ENCODE results near the gene P4HB. TPM values are rescaled to one million over a fixed set of nuclear protein-coding genes. Genes with fewer than 3 reads are reported as not detected.
A peak's percentile ranks its signal among the peaks of the same experiment; 100 is the strongest.

P4HB gene
- total RNA-seq, 1 experiment from 2014 or later: 759 TPM

DNA sequence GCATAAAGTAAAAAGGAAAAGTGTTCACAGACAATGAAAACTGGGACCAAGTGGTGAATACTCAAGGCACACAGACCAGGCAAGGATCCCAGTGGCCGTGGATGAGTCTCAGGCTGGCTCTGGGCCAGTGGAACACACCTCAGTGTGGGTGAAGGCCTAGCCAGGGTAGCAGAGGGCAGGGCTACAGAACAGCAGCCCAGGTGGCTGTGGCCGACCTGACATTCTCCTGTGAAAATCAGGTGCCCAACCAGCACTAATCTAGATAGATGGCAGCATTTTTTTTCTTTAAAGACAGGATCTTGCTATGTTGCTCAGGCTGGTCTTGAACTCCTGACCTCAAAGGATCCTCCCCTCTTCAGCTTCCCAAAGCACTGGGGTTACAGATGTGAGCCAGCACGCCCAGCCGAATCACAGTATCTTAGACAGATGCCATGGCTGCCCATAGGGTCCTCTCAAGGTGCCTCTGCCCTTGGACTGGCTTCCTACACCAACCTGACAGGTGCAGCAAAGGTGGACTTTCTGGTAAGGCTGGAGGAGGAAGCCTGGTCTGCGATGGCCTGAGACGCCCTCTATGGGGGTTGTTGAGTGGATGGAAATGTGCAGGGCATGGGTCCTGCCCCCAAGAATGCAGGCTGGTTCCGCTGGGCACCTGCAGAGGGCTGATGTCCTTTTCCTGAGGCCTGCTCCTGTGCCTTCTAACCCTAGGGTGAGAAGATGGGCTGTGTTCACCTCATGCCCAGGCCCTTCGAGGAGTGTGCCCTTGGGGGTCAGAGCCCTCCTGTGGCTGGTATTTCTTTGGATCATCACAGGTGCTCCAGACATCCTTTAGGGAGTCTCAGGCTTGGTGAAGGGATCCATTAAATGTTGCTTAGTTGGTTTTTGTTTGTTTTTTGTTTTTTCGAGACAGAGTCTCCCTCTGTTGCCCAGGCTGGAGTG, 3.8 kb upstream of the P4HB start:
- peaks cover 3% of the 10 kb centered on the region; the same call in 1 of the 2 replicates for H3K36me3 ChIP-seq (ENCODE audit: control insufficient read depth, insufficient read depth, low read length)

DNA sequence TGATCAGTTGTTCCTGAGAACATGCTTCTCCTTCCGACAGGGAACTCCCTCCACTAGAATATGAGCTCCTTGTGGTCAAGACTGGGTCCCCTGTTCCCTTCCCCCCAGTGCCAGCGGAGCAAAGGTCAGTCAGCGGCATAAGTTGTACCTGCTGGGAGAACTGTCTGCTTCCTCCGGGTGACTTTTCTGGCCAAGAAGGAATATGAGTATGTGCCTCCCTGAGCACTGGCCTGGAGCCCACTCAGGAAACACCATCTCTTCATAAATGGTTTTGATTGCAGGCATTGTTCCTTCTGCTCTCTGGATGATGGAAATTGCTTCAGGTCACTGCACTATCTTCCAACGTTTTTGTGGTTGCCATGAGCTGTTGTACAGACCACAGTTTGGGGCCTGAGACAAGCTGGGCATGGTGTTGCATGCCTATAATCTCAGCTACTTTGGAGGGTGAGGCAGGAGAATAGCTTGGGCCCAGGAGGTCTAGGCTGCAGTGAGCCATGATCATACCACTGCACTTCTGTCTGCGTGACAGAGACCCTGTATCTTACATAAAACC, 2.9 kb upstream of the P4HB start:
- ATAC-seq: no peak
- DNase-seq (ENCODE audit: low read depth, low spot score): no peak
- H3K9me3 ChIP-seq (ENCODE audit: control insufficient read depth, insufficient read depth, low read depth, low read length): no peaks in the 10 kb centered on the region
- peak overlapping the region; percentile 55 for H3K27ac ChIP-seq (ENCODE audit: low read length)
- H3K27me3 ChIP-seq (ENCODE audit: control insufficient read depth, insufficient read depth, low read length): no peaks in the 10 kb centered on the region
- ChIA-PET CTCF (no interaction called here), POLR2A (interaction anchor here (0.6 kb wide), 1 partner anchor 128 kb away, joined by 5 read pairs; no protein-coding TSS in a partner anchor)
- in situ Hi-C loops (cut with HindIII; ENCODE audit: low pct_unique_long_range_greater_than_20kb, low sequenced_read_pairs) (no loop called here), intact Hi-C loops (cut with micrococcal nuclease; ENCODE audit: unreplicated experiment) (loop anchor here (10.0 kb wide), 1 partner anchor 162 kb away; the partner anchor contains the start of genes CENPX and LRRC45)
- no TSS peak for BruUV-seq (replicated peaks)
- peaks cover 3% of the 10 kb centered on the region; the same call in 1 of the 2 replicates for H3K36me3 ChIP-seq (ENCODE audit: control insufficient read depth, insufficient read depth, low read length)
- H3K4me3 ChIP-seq (ENCODE audit: low read depth in 2 of 2, low read length in 2 of 2): peak overlapping the region in 1 of 2 experiments; percentile 0; a peak in 1 of 4 replicates
- TF ChIP-seq, protein P1, sequence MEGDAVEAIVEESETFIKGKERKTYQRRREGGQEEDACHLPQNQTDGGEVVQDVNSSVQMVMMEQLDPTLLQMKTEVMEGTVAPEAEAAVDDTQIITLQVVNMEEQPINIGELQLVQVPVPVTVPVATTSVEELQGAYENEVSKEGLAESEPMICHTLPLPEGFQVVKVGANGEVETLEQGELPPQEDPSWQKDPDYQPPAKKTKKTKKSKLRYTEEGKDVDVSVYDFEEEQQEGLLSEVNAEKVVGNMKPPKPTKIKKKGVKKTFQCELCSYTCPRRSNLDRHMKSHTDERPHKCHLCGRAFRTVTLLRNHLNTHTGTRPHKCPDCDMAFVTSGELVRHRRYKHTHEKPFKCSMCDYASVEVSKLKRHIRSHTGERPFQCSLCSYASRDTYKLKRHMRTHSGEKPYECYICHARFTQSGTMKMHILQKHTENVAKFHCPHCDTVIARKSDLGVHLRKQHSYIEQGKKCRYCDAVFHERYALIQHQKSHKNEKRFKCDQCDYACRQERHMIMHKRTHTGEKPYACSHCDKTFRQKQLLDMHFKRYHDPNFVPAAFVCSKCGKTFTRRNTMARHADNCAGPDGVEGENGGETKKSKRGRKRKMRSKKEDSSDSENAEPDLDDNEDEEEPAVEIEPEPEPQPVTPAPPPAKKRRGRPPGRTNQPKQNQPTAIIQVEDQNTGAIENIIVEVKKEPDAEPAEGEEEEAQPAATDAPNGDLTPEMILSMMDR (IDR thresholded peaks at IDR 0.05): no peak
- TF ChIP-seq SIN3A (IDR thresholded peaks at IDR 0.05; ENCODE audit: borderline replicate concordance, insufficient read depth, low read depth, low read length) (no peak), TCF7L2 (IDR thresholded peaks at IDR 0.05; ENCODE audit: low read depth, low read length) (no peak), POLR2AphosphoS5 (IDR thresholded peaks at IDR 0.05; ENCODE audit: low read depth, low read length) (no peak)
- TF ChIP-seq, protein P2, sequence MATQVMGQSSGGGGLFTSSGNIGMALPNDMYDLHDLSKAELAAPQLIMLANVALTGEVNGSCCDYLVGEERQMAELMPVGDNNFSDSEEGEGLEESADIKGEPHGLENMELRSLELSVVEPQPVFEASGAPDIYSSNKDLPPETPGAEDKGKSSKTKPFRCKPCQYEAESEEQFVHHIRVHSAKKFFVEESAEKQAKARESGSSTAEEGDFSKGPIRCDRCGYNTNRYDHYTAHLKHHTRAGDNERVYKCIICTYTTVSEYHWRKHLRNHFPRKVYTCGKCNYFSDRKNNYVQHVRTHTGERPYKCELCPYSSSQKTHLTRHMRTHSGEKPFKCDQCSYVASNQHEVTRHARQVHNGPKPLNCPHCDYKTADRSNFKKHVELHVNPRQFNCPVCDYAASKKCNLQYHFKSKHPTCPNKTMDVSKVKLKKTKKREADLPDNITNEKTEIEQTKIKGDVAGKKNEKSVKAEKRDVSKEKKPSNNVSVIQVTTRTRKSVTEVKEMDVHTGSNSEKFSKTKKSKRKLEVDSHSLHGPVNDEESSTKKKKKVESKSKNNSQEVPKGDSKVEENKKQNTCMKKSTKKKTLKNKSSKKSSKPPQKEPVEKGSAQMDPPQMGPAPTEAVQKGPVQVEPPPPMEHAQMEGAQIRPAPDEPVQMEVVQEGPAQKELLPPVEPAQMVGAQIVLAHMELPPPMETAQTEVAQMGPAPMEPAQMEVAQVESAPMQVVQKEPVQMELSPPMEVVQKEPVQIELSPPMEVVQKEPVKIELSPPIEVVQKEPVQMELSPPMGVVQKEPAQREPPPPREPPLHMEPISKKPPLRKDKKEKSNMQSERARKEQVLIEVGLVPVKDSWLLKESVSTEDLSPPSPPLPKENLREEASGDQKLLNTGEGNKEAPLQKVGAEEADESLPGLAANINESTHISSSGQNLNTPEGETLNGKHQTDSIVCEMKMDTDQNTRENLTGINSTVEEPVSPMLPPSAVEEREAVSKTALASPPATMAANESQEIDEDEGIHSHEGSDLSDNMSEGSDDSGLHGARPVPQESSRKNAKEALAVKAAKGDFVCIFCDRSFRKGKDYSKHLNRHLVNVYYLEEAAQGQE (IDR thresholded peaks at IDR 0.05; ENCODE audit: insufficient read depth in 1 of 2, low read depth in 2 of 2, low read length in 1 of 2): no peak
- peaks cover 54% of the 10 kb centered on the region for H3K4me1 ChIP-seq (ENCODE audit: control insufficient read depth, insufficient read depth, low read length)

More for the DNA sequence above, 3.8 kb upstream of the P4HB start:
- intact Hi-C loops (cut with micrococcal nuclease; ENCODE audit: unreplicated experiment) (loop anchor here (10.0 kb wide), 1 partner anchor 161 kb away; the partner anchor contains the start of genes CENPX and LRRC45), in situ Hi-C loops (cut with HindIII; ENCODE audit: low pct_unique_long_range_greater_than_20kb, low sequenced_read_pairs) (no loop called here)
- Histone ChIP-seq H3K27me3 (ENCODE audit: control insufficient read depth, insufficient read depth, low read length) (no peaks in the 10 kb centered on the region), H3K4me1 (ENCODE audit: control insufficient read depth, insufficient read depth, low read length) (peaks cover 53% of the 10 kb centered on the region), H3K27ac (ENCODE audit: low read length) (peak overlapping the region; percentile 55), H3K9me3 (ENCODE audit: control insufficient read depth, insufficient read depth, low read depth, low read length) (no peaks in the 10 kb centered on the region), H3K4me3 (ENCODE audit: low read depth in 2 of 2, low read length in 2 of 2) (no peak overlapping the region)
- ChIA-PET CTCF (no interaction called here), POLR2A (no interaction called here)
- BruUV-seq (replicated peaks): no TSS peak
- no peak for ATAC-seq
- no peak for DNase-seq (ENCODE audit: low read depth, low spot score)
- TF ChIP-seq, protein P2 (IDR thresholded peaks at IDR 0.05; ENCODE audit: insufficient read depth in 1 of 2, low read depth in 2 of 2, low read length in 1 of 2): no peak
- peak; percentile 56 for TF ChIP-seq POLR2AphosphoS5 (IDR thresholded peaks at IDR 0.05; ENCODE audit: low read depth, low read length)
